Heart right ventricle (tissue), 16 donors: ENCODE measurements around the gene SDK2. TPM values are rescaled to one million over a fixed set of nuclear protein-coding genes. Genes with fewer than 3 reads are reported as not detected.

ENCODE experiments used
- ATAC-seq, 8 donors: fragments of 200-7000 bp; cut with Tn5 transposase; one replicate each; pipeline ENCODE4 v1.9.1; 2020; ENCODE audit warnings: mild to moderate bottlenecking in 8 of 8, moderate library complexity in 8 of 8, moderate number of reproducible peaks in 1 of 8
- DNase-seq, 2 donors: peaks; one replicate each; pipeline ENCODE4 v3.0.0-alpha.2; 2020
- H3K27ac ChIP-seq, 10 donors: fragments of 200-600 bp; sonication (generic) in 2 of 10; one replicate each; pipeline versions ENCODE4 v1.5.0 to v1.8.0; 2020 to 2022; ENCODE audit warnings: mild to moderate bottlenecking in 3 of 10
- H3K27me3 ChIP-seq, 7 donors: fragments of 200-600 bp; one replicate each; pipeline ENCODE4 v1.8.0; 2021 to 2022; ENCODE audit warnings: mild to moderate bottlenecking in 2 of 7
- H3K36me3 ChIP-seq, 9 donors: fragments of 200-600 bp; sonication (generic) in 1 of 9; one replicate each; pipeline versions ENCODE4 v1.5.0 to v1.8.0; 2020 to 2022; ENCODE audit warnings: mild to moderate bottlenecking in 2 of 9
- H3K4me1 ChIP-seq, 9 donors: fragments of 200-600 bp; sonication (generic) in 1 of 9; one replicate each; pipeline versions ENCODE4 v1.5.0 to v1.8.0; 2020 to 2022; ENCODE audit warnings: mild to moderate bottlenecking in 4 of 9
- H3K4me3 ChIP-seq, 10 donors: fragments of 200-600 bp; sonication (generic) in 2 of 10; one replicate each; pipeline versions ENCODE4 v1.5.0 to v1.8.0; 2020 to 2022; ENCODE audit warnings: mild to moderate bottlenecking in 7 of 10, moderate library complexity in 2 of 10
- H3K9me3 ChIP-seq, 11 donors: fragments of 200-600 bp in 10 of 11; sonication (generic) in 2 of 11; one replicate each; pipeline versions ENCODE4 v1.5.0 to v1.8.0; 2013 to 2022; ENCODE audit warnings: mild to moderate bottlenecking in 2 of 11, control low read depth in 1 of 11, moderate library complexity in 1 of 11
- WGBS, 2 donors: extraction: QIAGEN DNeasy Blood & Tissue Kit; methylation state at CpG; one replicate each; pipeline ENCODE4 v1.1.7; 2013; ENCODE audit warnings: inconsistent platforms in 1 of 2; 5-methylcytosine and 5-hydroxymethylcytosine counted together
- intact Hi-C, 10 donors: fragments of 100-400 bp; cut with DNase I; formaldehyde crosslinking; loops; one replicate each; pipeline versions ENCODE4 v1.11.1 to v1.14.2; 2022
- polyA plus RNA-seq, 2 donors: library from polyadenylated mRNA; stranded (reverse); fragments of 200-250 nt; gene quantifications; one replicate each; pipeline ENCODE4 v1.2.3, GENCODE V29; 2013
- total RNA-seq, 10 donors: library from RNA; stranded (reverse); fragmentation: NEBNext Ultra II Directional in 3 of 10; extraction: Animal tissue kit (Norgen Biotek cat#: 25700) in 3 of 10; gene quantifications; one replicate each; pipeline versions ENCODE4 v1.2.1 to v1.2.4, GENCODE V29; 2021 to 2023
- TF ChIP-seq, protein P1 (sequence below), 9 donors: fragments of 200-600 bp; sonication (generic) in 2 of 9; IDR thresholded peaks; one replicate each; pipeline versions ENCODE4 v1.5.0 to v1.8.0; 2021 to 2022; ENCODE audit warnings: antibody characterized with exemption in 9 of 9, mild to moderate bottlenecking in 5 of 9, moderate library complexity in 1 of 9
- donor health status: Arrhythmogenic right ventricular cardiomyopathy.
- donor health status: ischemic (EF 13 %, LVEDD 7.1; RV severe dilation, severe dysfunction).
- donor health status: healthy with polysubstance abuse.
- donor health status: DM: no; HTN: yes; CAD: no.
- donor health status: DM: no; HTN: no; CAD: no.
- donor health status: ischemic (EF 25% LVEDD 6.9; RV normal size, moderate dysfunction).
- donor health status: ischemic (EF 25% LVEDD 5.7; RV mildly dilated, moderate dysfunction).
- donor health status: healthy.
- donor health status: DM: yes; HTN: yes; CAD: no.
- donor health status: Ischemic cardiomyopathy.
- donor health status: ischemic (EF 35%, LVEDD 5.7; RV mildly dilated, moderate dysfunction).
- donor health status: nonischemic (EF 11% LVEDD 7.7; RV severe dilation, severe dysfunction).
- donor health status: DM: yes; HTN: yes; CAD: no.
- donor health status: PGD.
- donor health status: ischemic (EF 29% LVEDD 5.4; RV normal size, mild dysfunction).
- donor health status: nonischemic (EF 23%, LVEDD 6.1; RV moderate dilation, normal function).

Gene SDK2
- total and polyA plus RNA-seq, 12 donors, result 0.44 to 4.2 (median 1.9) TPM

DNA sequence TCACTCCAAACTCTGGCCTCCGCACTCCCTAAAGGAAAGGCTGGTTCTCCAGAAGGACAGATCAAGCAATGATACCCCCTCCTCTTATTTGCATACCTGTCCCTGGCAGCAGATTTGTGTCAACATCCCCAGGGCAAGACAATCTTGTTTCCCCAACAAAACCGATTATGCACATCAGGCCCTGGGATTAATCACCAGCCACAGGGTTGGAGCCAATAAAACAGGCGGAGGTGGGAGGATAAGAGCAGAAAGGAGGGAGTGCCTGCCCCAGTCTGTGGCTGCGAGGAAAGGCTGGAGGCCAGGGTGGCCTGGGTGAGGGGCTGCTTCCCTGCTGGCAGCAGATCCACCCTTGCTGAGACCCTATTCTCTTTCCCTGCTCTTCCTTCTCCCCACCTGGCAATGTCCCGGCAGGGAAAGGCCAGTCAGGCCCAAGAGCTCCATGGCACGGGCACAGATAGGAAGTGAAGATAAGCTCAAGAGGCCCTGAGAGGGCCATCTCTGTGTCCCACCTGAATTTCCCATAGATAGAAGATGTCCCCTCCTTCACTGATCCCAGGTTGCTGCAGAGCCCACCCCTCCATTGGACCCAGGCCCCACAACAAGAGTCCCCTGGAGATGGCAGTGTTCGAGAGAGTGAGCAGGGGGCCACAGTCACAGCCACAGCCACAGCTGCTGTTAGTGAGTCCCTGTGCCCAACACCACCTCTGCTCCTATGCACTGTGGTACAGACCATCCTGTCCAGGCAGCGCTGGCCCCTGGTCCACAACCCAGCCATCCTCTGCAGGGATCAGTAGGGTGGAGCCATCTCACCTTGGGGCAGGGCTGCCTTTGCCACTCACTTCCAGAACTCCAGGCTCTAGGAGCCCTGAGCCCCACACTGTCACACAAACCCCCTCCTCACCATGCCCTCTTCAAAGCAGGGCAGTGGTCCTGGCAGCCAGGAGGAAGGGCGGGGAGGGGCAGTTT is 137.5 kb downstream of the SDK2 start:
- intact Hi-C loops, result no loop called here
- ATAC-seq (peak in 1 of 8 donors; percentile 15), DNase-seq (no peak)
- Histone ChIP-seq H3K9me3 (no peaks in the 10 kb centered on the region), H3K27ac (no peak overlapping the region), H3K36me3 (no peaks in the 10 kb centered on the region), H3K4me3 (no peak overlapping the region), H3K4me1 (no peaks in the 10 kb centered on the region), H3K27me3 (peaks cover 0 to 8% (median 0%) of the 10 kb centered on the region in 7 donors)
- 86% methylated on average over 9 of the region's 9 CpGs for WGBS, 2 donors
- TF ChIP-seq, protein P1, sequence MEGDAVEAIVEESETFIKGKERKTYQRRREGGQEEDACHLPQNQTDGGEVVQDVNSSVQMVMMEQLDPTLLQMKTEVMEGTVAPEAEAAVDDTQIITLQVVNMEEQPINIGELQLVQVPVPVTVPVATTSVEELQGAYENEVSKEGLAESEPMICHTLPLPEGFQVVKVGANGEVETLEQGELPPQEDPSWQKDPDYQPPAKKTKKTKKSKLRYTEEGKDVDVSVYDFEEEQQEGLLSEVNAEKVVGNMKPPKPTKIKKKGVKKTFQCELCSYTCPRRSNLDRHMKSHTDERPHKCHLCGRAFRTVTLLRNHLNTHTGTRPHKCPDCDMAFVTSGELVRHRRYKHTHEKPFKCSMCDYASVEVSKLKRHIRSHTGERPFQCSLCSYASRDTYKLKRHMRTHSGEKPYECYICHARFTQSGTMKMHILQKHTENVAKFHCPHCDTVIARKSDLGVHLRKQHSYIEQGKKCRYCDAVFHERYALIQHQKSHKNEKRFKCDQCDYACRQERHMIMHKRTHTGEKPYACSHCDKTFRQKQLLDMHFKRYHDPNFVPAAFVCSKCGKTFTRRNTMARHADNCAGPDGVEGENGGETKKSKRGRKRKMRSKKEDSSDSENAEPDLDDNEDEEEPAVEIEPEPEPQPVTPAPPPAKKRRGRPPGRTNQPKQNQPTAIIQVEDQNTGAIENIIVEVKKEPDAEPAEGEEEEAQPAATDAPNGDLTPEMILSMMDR (IDR thresholded peaks at IDR 0.05), result no peak

DNA sequence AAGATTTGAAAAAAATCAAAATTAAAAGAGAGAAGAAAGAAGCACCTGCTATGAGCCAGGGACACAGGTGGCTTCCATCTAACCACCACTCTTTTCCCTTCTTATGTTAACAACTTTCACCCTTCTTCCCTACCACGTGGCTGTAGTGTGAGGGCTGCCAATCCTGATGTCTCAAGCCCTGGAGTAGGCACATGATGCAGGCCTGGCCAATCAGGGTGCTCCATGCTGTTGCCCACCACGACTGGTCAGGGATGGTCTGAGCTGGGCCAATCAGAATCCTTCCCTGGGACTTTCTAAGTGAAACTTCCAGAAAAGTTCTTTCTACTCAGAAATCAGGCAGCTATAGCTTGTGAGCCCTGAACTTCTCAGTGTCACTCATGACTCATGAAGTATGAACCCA is 140.7 kb downstream of the SDK2 start:
- Histone ChIP-seq H3K36me3 (no peaks in the 10 kb centered on the region), H3K27me3 (peaks cover 0 to 8% (median 0%) of the 10 kb centered on the region in 7 donors), H3K4me3 (no peak overlapping the region), H3K27ac (no peak overlapping the region), H3K4me1 (peaks cover 0 to under 1% (median 0%) of the 10 kb centered on the region in 9 donors), H3K9me3 (no peaks in the 10 kb centered on the region)
- DNase-seq (no peak), ATAC-seq (no peak)
- TF ChIP-seq, protein P1 (IDR thresholded peaks at IDR 0.05), result no peak
- intact Hi-C loops, result no loop called here
- WGBS, 2 donors, result 38 to 59% methylated on average over 2 of the region's 2 CpGs

DNA sequence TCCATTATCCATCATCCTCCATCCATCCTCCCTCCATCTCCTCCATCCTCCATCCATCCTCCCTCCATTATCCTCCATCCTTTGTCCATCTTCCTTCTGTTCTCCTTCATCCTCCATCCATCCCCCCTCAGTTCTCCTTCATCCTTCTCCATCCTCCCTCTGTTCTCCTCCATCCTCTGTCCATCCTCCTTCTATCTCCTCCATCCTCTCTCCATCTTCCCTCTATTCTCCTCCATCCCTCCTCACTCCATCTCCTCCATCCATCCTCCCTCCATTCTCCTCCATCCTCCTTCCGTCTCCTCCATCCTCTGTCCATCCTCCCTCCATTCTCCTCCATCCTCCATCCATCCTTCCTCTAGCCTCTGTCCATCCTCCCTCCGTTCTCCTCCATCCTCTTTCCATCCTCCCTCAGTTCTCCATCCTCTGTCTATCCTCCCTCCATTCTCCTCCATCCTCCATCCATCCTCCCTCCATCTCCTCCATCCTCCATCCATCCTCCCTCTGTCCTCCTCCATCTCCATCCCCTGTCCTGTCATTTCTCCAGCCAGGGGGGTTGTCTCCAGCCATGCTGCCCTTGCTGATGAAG is 143.7 kb downstream of the SDK2 start:
- DNase-seq, result no peak
- intact Hi-C loops, result loop anchor here in 1 of 10 donors (2.0 kb wide), 1 partner anchor 38 kb away; no protein-coding TSS in a partner anchor
- no peak for ATAC-seq
- TF ChIP-seq, protein P1 (IDR thresholded peaks at IDR 0.05), result no peak
- H3K4me3 ChIP-seq, result no peak overlapping the region
- H3K4me1 ChIP-seq, result peaks cover 0 to 4% (median 0%) of the 10 kb centered on the region in 9 donors
- H3K27ac ChIP-seq, result no peak overlapping the region
- H3K27me3 ChIP-seq, result peaks cover 0 to 9% (median 0%) of the 10 kb centered on the region in 7 donors
- H3K9me3 ChIP-seq, result no peaks in the 10 kb centered on the region
- H3K36me3 ChIP-seq, result no peaks in the 10 kb centered on the region
- 60 to 62% methylated on average over 2 of the region's 2 CpGs for WGBS, 2 donors

DNA sequence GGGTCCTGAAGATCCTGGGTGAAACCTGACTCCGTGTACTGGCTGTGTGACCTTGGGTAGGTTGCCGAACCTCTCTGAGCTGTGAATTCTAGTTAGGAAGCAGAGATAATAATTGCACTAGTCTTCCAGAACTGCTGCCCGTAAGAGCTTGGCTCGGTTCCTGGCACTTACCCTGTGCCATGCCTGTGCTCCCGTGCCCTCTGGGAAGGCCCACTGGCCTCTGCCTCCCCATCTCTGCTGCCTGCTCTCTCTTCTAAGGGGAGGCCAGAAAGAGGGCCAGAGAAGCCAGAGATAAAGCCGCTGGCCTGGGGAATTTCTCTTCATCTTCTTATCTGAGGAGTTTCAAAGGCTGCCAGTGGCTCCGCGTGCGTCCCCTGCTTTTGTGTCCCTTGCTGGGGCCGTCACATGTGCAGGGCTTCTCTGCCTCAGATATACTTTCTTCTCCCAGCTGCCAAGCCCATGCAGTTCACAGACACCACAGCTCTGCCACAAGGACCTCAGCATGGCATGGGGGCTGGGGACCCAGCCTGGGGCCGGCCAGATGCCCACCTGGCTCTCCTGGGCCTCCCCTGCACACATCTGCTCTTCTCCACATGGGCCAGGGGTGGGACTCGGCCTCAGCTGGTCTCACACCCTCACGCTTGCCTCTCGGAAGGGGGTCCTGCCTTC is 145.2 kb downstream of the SDK2 start:
- DNase-seq, result peak in 1 of 2 donors; percentile 23
- peaks cover 0 to 16% (median 4%) of the 10 kb centered on the region in 7 donors for H3K27me3 ChIP-seq
- peaks cover 0 to 4% (median 0%) of the 10 kb centered on the region in 9 donors for H3K4me1 ChIP-seq
- H3K4me3 ChIP-seq, result no peak overlapping the region
- peak in 5 of 8 donors; percentile 42 to 71 (median 44) for ATAC-seq
- no peak overlapping the region for H3K27ac ChIP-seq
- H3K36me3 ChIP-seq, result no peaks in the 10 kb centered on the region
- H3K9me3 ChIP-seq, result no peaks in the 10 kb centered on the region
- WGBS, 2 donors, result 35 to 48% methylated on average over 14 of the region's 14 CpGs
- TF ChIP-seq, protein P1 (IDR thresholded peaks at IDR 0.05), result no peak
- intact Hi-C loops, result no loop called here
